Measurements from ENCODE around the gene MCOLN1. TPM values are rescaled to one million over a fixed set of nuclear protein-coding genes. Genes with fewer than 3 reads are reported as not detected.

The MCOLN1 gene
- total RNA-seq, 4 donors from 2014 or later: 7.4 to 18.4 (median 17.5) TPM

DNA sequence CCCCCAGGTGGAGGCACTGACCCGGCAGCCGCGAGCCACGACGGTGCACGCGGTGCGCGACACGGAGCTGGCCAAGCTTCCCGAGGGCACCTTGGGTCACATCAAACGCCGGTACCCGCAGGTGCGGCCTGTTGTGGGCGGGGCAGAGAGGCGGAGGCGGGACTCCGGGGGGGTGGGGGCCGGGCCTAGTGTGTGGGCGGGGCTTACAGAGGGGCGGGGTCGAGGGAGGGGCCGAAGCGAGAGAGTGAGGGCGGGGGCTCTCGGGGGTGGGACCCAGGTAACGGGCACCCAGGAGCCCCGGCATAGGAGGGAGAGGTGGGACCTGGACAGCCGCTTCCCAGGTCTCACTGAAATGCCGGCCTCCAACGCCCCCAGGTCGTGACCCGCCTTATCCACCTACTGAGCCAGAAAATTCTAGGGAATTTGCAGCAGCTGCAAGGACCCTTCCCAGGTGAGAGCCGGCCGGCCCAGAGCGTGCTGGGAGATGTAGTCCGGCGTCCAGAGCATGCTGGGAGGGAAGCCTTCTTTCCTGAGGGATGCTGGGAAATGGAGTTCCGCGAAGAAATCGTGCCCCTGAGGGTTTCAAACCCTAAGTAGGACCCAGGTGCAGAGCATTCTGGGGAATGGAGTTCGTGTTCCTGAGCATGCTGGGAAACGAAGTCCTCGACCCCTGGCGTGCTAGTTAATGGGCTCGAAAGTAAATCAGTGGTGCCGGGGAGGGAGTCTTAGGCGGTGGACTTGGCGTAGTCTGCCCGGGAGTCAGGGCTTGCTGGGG, 28.8 kb downstream of the MCOLN1 start:
- ATAC-seq: peak; percentile 92
- Histone ChIP-seq H3K4me1 (peaks cover 0 to 16% (median 0%) of the 10 kb centered on the region in 3 donors), H3K4me3 (peak overlapping the region in 1 of 2 donors; percentile 33), H3K27ac (peak overlapping the region in 3 of 4 donors; percentile 31 to 72 (median 42)), H3K36me3 (peaks cover 0 to 68% of the 10 kb centered on the region in 2 donors), H3K9me3 (no peaks in the 10 kb centered on the region), H3K27me3 (no peaks in the 10 kb centered on the region)
- TF ChIP-seq EP300 (IDR thresholded peaks at IDR 0.05): no peak
- TF ChIP-seq, protein P1, sequence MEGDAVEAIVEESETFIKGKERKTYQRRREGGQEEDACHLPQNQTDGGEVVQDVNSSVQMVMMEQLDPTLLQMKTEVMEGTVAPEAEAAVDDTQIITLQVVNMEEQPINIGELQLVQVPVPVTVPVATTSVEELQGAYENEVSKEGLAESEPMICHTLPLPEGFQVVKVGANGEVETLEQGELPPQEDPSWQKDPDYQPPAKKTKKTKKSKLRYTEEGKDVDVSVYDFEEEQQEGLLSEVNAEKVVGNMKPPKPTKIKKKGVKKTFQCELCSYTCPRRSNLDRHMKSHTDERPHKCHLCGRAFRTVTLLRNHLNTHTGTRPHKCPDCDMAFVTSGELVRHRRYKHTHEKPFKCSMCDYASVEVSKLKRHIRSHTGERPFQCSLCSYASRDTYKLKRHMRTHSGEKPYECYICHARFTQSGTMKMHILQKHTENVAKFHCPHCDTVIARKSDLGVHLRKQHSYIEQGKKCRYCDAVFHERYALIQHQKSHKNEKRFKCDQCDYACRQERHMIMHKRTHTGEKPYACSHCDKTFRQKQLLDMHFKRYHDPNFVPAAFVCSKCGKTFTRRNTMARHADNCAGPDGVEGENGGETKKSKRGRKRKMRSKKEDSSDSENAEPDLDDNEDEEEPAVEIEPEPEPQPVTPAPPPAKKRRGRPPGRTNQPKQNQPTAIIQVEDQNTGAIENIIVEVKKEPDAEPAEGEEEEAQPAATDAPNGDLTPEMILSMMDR (IDR thresholded peaks at IDR 0.05): no peak
- WGBS, 2 donors (ENCODE audit: low coverage in 1 of 2): 0% methylated on average over 1 of the region's 51 CpGs; no CpG with 5 or more reads in 1 of the 2 donors

DNA sequence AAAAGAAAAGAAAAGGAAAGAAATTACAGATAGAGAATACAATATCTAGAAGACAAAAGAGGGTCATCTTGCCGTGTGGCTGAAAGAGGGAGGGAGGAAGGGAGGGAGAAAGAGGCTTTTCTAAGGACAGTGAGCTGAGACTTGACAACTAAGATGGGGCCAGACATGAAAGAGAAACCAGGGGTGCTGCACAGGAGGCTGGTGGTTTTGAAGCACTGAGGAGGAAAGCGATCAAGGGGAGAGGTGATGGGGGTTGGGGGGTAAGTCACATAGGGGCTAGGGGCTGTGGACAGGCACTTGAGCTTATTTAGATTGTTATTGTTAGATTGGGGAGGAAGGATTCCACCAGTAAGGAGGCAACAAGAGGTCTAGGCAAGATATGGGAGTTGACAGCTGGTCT, 30.4 kb downstream of the MCOLN1 start:
- ATAC-seq: no peak
- no peak overlapping the region for H3K27ac ChIP-seq
- no peaks in the 10 kb centered on the region for H3K27me3 ChIP-seq
- no peaks in the 10 kb centered on the region for H3K9me3 ChIP-seq
- H3K4me1 ChIP-seq: peaks cover 0 to 16% (median 0%) of the 10 kb centered on the region in 3 donors
- peaks cover 0 to 72% of the 10 kb centered on the region in 2 donors for H3K36me3 ChIP-seq
- WGBS, 2 donors (ENCODE audit: low coverage in 1 of 2): 0 to 50% methylated on average over 1 to 2 of the region's 2 CpGs
- H3K4me3 ChIP-seq: no peak overlapping the region
- TF ChIP-seq POLR2AphosphoS5 (IDR thresholded peaks at IDR 0.05) (no peak), POLR2A (IDR thresholded peaks at IDR 0.05) (no peak), EP300 (IDR thresholded peaks at IDR 0.05) (no peak)
- TF ChIP-seq, protein P1 (IDR thresholded peaks at IDR 0.05): no peak

DNA sequence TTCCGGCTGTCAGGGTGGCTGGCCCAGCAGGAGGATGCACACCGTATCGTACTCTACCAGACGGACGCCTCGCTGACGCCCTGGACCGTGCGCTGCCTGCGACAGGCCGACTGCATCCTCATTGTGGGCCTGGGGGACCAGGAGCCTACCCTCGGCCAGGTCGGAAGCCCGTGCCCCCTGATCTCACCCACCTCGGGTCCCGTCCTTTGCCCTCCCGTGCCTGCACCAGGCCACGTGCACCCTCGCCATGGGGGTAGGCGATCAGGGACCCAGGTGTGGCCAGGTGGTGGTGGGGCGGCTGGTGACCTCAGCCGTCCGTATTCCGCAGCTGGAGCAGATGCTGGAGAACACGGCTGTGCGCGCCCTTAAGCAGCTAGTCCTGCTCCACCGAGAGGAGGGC, 32.1 kb downstream of the MCOLN1 start:
- Histone ChIP-seq H3K4me3 (no peak overlapping the region), H3K4me1 (peaks cover 0 to 16% (median 0%) of the 10 kb centered on the region in 3 donors), H3K27me3 (no peaks in the 10 kb centered on the region), H3K36me3 (peaks cover 0 to 88% of the 10 kb centered on the region in 2 donors), H3K27ac (no peak overlapping the region), H3K9me3 (no peaks in the 10 kb centered on the region)
- ATAC-seq: no peak
- TF ChIP-seq POLR2A (IDR thresholded peaks at IDR 0.05): no peak
- TF ChIP-seq, protein P1 (IDR thresholded peaks at IDR 0.05): no peak
- no peak for TF ChIP-seq EP300 (IDR thresholded peaks at IDR 0.05)
- no peak for TF ChIP-seq POLR2AphosphoS5 (IDR thresholded peaks at IDR 0.05)
- 87% methylated on average over 3 of the region's 28 CpGs; no CpG with 5 or more reads in 1 of the 2 donors for whole genome bisulfite sequencing, 2 donors (ENCODE audit: low coverage in 1 of 2)

DNA sequence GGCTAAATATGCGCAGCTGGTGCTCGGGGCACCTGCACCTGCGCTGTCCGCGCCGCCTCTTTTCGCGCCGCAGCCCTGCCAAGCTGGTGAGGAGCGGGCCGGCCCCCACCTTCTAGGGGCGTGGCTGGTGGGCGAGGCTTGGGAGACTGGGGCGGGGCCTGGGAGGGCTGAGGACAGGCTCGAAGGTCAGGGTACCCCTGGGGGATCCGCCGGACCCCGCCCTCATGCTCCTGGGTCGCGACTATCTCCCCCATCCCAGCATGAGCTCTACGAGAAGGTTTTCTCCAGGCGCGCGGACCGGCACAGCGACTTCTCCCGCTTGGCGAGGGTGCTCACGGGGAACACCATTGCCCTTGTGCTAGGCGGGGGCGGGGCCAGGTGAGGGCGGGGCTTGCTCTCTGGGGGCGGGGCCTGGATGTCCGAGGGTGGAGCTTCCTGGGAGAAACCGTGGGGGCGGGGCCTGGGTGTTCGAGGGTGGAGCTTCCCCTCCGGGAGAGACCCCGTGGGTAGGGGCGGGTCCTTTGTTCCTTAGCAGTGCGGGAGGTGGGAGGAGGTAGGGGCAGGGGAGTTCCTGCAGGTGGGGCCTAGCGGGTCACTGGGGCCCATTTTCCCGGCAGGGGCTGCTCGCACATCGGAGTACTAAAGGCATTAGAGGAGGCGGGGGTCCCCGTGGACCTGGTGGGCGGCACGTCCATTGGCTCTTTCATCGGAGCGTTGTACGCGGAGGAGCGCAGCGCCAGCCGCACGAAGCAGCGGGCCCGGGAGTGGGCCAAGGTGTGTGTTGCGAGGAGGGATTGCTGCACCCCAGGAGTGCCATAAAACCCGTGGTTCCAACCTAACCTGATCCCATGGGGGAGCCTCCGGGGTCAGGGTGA, 32.8 kb downstream of the MCOLN1 start:
- no peak for ATAC-seq
- H3K4me1 ChIP-seq: peaks cover 0 to 16% (median 0%) of the 10 kb centered on the region in 3 donors
- no peak for TF ChIP-seq POLR2AphosphoS5 (IDR thresholded peaks at IDR 0.05)
- TF ChIP-seq POLR2A (IDR thresholded peaks at IDR 0.05): no peak
- TF ChIP-seq EP300 (IDR thresholded peaks at IDR 0.05): no peak
- TF ChIP-seq, protein P1 (IDR thresholded peaks at IDR 0.05): no peak
- H3K27ac ChIP-seq: no peak overlapping the region
- no CpG with 5 or more reads among the region's 62 CpGs for WGBS, 2 donors (ENCODE audit: low coverage in 1 of 2)
- H3K9me3 ChIP-seq: no peaks in the 10 kb centered on the region
- H3K27me3 ChIP-seq: no peaks in the 10 kb centered on the region
- H3K4me3 ChIP-seq: no peak overlapping the region
- peaks cover 0 to 88% of the 10 kb centered on the region in 2 donors for H3K36me3 ChIP-seq

Data from gastroesophageal sphincter (tissue), 4 donors.